Esophagus muscularis mucosa (tissue), 4 donors: Measurements from ENCODE around the gene RAB29. TPM values are rescaled to one million over a fixed set of nuclear protein-coding genes. Genes with fewer than 3 reads are reported as not detected.

Experiments
- DNase-seq: peaks from one replicate; pipeline ENCODE4 v3.0.0-alpha.2; 2017; ENCODE audit errors: extremely low spot score
- H3K27ac ChIP-seq, 4 donors: fragments of 200-600 bp; sonication (generic); replicated peaks in 1 of 4; 1 replicate in 3 of 4; 2 replicates in 1 of 4; pipeline ENCODE4 v1.5.1; 2016 to 2019; ENCODE audit warnings: mild to moderate bottlenecking in 1 of 4
- H3K27me3 ChIP-seq, 4 donors: fragments of 200-600 bp; sonication (generic); one replicate each; pipeline versions ENCODE4 v1.5.1 to v1.6.0; 2016 to 2019
- H3K36me3 ChIP-seq, 4 donors: fragments of 200-600 bp; sonication (generic); one replicate each; pipeline ENCODE4 v1.5.1; 2016 to 2019
- H3K4me1 ChIP-seq, 4 donors: fragments of 200-600 bp; sonication (generic); one replicate each; pipeline ENCODE4 v1.5.1; 2016 to 2019
- H3K4me3 ChIP-seq, 4 donors: fragments of 200-600 bp; sonication (generic); 1 replicate in 2 of 4; 2 replicates in 2 of 4; pipeline ENCODE4 v1.5.1; 2016 to 2019; ENCODE audit warnings: mild to moderate bottlenecking in 4 of 4, moderate library complexity in 1 of 4
- H3K9me3 ChIP-seq, 4 donors: fragments of 200-600 bp; sonication (generic); 1 replicate in 3 of 4; 2 replicates in 1 of 4; pipeline ENCODE4 v1.5.1; 2016 to 2019
- EP300 ChIP-seq: sonication (generic); formaldehyde crosslinking; IDR thresholded peaks from one replicate; pipeline ENCODE4 v1.6.1; 2017; ENCODE audit warnings: antibody characterized with exemption
- POLR2A ChIP-seq: fragments of 450-650 bp; IDR thresholded peaks from one replicate; pipeline ENCODE4 v1.6.1; 2017; ENCODE audit warnings: antibody characterized with exemption, moderate library complexity, mild to moderate bottlenecking, low read depth
- POLR2AphosphoS5 ChIP-seq, 2 donors: sonication (generic); formaldehyde crosslinking; IDR thresholded peaks; one replicate each; pipeline ENCODE4 v1.6.1; 2017; ENCODE audit warnings: antibody characterized with exemption in 2 of 2
- WGBS: methylation state at CpG from one replicate; pipeline ENCODE4 v1.1.5; 2018; 5-methylcytosine and 5-hydroxymethylcytosine counted together
- intact Hi-C: fragments of 100-400 bp; cut with DNase I; formaldehyde crosslinking; loops from one replicate; pipeline ENCODE4 v1.15.1; 2023
- total RNA-seq, 4 donors: library from RNA; depleted of rRNA; stranded (reverse); fragments of >200 nt; gene quantifications; one replicate each; pipeline versions ENCODE4 v1.1.0 to v1.2.1, GENCODE V29; 2016
- TF ChIP-seq, protein P1 (sequence below), 3 experiments: fragments of 200-600 bp in 2 of 3; fragments of 450-650 bp in 1 of 3; sonication (generic) in 2 of 3; IDR thresholded peaks; one replicate each; pipeline ENCODE4 v1.5.1; 2017 to 2019; ENCODE audit warnings: antibody characterized with exemption in 3 of 3, mild to moderate bottlenecking in 2 of 3, moderate library complexity in 1 of 3

RAB29 gene
- total RNA-seq, 4 donors from 2014 or later = 28.5 to 59.2 (median 41.8) TPM

- Histone ChIP-seq H3K27ac (no peak overlapping the region), H3K36me3 (peaks cover 0 to 4% (median 2%) of the 10 kb centered on the region in 4 donors), H3K27me3 (no peaks in the 10 kb centered on the region), H3K4me3 (no peak overlapping the region), H3K4me1 (peaks cover 46 to 86% (median 77%) of the 10 kb centered on the region in 4 donors), H3K9me3 (no peaks in the 10 kb centered on the region)
- no peak for DNase-seq
- TF ChIP-seq, protein P1, sequence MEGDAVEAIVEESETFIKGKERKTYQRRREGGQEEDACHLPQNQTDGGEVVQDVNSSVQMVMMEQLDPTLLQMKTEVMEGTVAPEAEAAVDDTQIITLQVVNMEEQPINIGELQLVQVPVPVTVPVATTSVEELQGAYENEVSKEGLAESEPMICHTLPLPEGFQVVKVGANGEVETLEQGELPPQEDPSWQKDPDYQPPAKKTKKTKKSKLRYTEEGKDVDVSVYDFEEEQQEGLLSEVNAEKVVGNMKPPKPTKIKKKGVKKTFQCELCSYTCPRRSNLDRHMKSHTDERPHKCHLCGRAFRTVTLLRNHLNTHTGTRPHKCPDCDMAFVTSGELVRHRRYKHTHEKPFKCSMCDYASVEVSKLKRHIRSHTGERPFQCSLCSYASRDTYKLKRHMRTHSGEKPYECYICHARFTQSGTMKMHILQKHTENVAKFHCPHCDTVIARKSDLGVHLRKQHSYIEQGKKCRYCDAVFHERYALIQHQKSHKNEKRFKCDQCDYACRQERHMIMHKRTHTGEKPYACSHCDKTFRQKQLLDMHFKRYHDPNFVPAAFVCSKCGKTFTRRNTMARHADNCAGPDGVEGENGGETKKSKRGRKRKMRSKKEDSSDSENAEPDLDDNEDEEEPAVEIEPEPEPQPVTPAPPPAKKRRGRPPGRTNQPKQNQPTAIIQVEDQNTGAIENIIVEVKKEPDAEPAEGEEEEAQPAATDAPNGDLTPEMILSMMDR (IDR thresholded peaks at IDR 0.05) = no peak
- TF ChIP-seq EP300 (no peak), POLR2AphosphoS5 (IDR thresholded peaks at IDR 0.05) (no peak), POLR2A (no peak)
- WGBS = 69% methylated on average over 4 of the region's 4 CpGs
- intact Hi-C loops = no loop called here
Observed at GRCh38 chr1:205743977-205744376, 31.3 kb downstream of the RAB29 start.

DNA sequence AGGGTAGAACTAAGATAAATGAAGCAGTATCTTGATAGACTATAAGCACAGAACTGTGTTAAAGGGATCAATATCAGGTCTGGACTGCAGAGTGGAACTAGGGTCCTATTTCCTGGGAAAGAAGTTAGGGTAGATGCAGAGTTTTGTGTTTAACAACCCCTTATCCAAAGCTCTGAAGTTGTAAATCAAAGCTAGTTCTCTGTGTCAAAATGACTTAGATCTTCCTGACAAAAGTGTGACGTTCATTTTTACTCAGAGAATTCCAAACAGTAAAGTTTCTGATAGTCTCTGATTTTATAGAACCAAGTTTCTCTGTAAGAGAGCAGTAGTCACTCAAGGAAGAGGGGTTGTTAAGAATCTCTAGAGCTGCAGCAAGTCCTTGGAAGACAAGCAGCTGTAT lies 33.6 kb downstream of the RAB29 start:
- TF ChIP-seq EP300 (no peak), POLR2AphosphoS5 (IDR thresholded peaks at IDR 0.05) (no peak), POLR2A (no peak)
- TF ChIP-seq, protein P1 (IDR thresholded peaks at IDR 0.05) = no peak
- H3K36me3 ChIP-seq = peaks cover 0 to 7% (median 2%) of the 10 kb centered on the region in 4 donors
- 31% methylated on average over 1 of the region's 1 CpG for WGBS
- no peak overlapping the region for H3K27ac ChIP-seq
- DNase-seq = no peak
- intact Hi-C loops = no loop called here
- H3K9me3 ChIP-seq = no peaks in the 10 kb centered on the region
- peaks cover 31 to 89% (median 77%) of the 10 kb centered on the region in 4 donors for H3K4me1 ChIP-seq
- H3K4me3 ChIP-seq = no peak overlapping the region
- H3K27me3 ChIP-seq = no peaks in the 10 kb centered on the region

GRCh38 chr1:205739348-205740160 lies 35.7 kb downstream of the RAB29 start:
- intact Hi-C loops = no loop called here
- Histone ChIP-seq H3K27me3 (no peaks in the 10 kb centered on the region), H3K4me1 (peaks cover 14 to 86% (median 62%) of the 10 kb centered on the region in 4 donors), H3K9me3 (no peaks in the 10 kb centered on the region), H3K4me3 (no peak overlapping the region), H3K36me3 (peaks cover 0 to 16% (median 7%) of the 10 kb centered on the region in 4 donors), H3K27ac (peak overlapping the region in 1 of 4 donors; percentile 14)
- no peak for DNase-seq
- TF ChIP-seq POLR2A = no peak
- TF ChIP-seq POLR2AphosphoS5 (IDR thresholded peaks at IDR 0.05) = no peak
- no peak for TF ChIP-seq EP300
- TF ChIP-seq, protein P1 (IDR thresholded peaks at IDR 0.05) = no peak
- 69% methylated on average over 5 of the region's 5 CpGs for WGBS

- 73% methylated on average over 1 of the region's 1 CpG for WGBS
- Histone ChIP-seq H3K27ac (no peak overlapping the region), H3K27me3 (no peaks in the 10 kb centered on the region), H3K4me3 (no peak overlapping the region), H3K9me3 (no peaks in the 10 kb centered on the region), H3K4me1 (peaks cover 0 to 84% (median 47%) of the 10 kb centered on the region in 4 donors), H3K36me3 (peaks cover 0 to 14% (median 7%) of the 10 kb centered on the region in 4 donors)
- TF ChIP-seq POLR2A (no peak), POLR2AphosphoS5 (IDR thresholded peaks at IDR 0.05) (no peak)
- TF ChIP-seq, protein P1 (IDR thresholded peaks at IDR 0.05) = no peak
- intact Hi-C loops = no loop called here
- DNase-seq = no peak
Observed at GRCh38 chr1:205735218-205735617, 40.1 kb downstream of the RAB29 start.
